Activated CD8-positive, alpha-beta T cell treated with anti-CD3 and anti-CD28 coated beads, Interleukin-2, amount 10 ng/mL, durations not matched to agents 7 days and 5 days (primary cell): Measurements from ENCODE around the gene FXYD2. TPM values are rescaled to one million over a fixed set of nuclear protein-coding genes. Genes with fewer than 3 reads are reported as not detected.
"Not testable (repeated sequence)": the region's sequence is repeated elsewhere in the genome, so short reads cannot be mapped to it uniquely, and the experiment has no call there.

Source experiments
- ATAC-seq: fragments of 150-1000 bp; cut with Tn5 transposase; one replicate; pipeline ENCODE4 v1.10.0; 2021; ENCODE audit warnings: moderate library complexity
- CTCF ChIA-PET: fragments of 350-600 bp; sonication (Branson Sonifier 250); formaldehyde crosslinking; loops from one replicate; lab custom pipeline; 2021; ENCODE audit warnings: antibody characterized with exemption; lab: Charles Lee
- POLR2A ChIA-PET: fragments of 350-600 bp; sonication (Branson Sonifier 250); formaldehyde crosslinking; loops from one replicate; lab custom pipeline; 2021; ENCODE audit warnings: antibody characterized with exemption; lab: Charles Lee
- DNase-seq: peaks from one replicate; pipeline ENCODE4 v3.0.0-alpha.2; 2020
- H3K27ac Mint-ChIP-seq: one replicate; pipeline ENCODE4 v1.8.0; 2021; ENCODE audit warnings: mild to moderate bottlenecking, mixed read lengths
- H3K27me3 Mint-ChIP-seq: one replicate; pipeline ENCODE4 v1.8.0; 2021; ENCODE audit warnings: low read depth, mixed read lengths
- H3K36me3 Mint-ChIP-seq: one replicate; pipeline ENCODE4 v1.8.0; 2021; ENCODE audit warnings: low read depth, mixed read lengths
- H3K4me1 Mint-ChIP-seq: one replicate; pipeline ENCODE4 v1.8.0; 2021; ENCODE audit warnings: low read depth, mixed read lengths
- H3K4me3 Mint-ChIP-seq: one replicate; pipeline ENCODE4 v1.8.0; 2021; ENCODE audit warnings: mild to moderate bottlenecking, mixed read lengths
- H3K9me3 Mint-ChIP-seq: one replicate; pipeline ENCODE4 v1.8.0; 2022; ENCODE audit warnings: mixed read lengths; ENCODE audit not compliant: insufficient read depth
- total RNA-seq, 2 experiments: library from RNA; stranded (reverse); gene quantifications; one replicate each; pipeline ENCODE4 v1.2.3, GENCODE V29; 2021

FXYD2 gene
- total RNA-seq, 2 experiments from 2014 or later = 22.5 to 24.3 TPM

DNA sequence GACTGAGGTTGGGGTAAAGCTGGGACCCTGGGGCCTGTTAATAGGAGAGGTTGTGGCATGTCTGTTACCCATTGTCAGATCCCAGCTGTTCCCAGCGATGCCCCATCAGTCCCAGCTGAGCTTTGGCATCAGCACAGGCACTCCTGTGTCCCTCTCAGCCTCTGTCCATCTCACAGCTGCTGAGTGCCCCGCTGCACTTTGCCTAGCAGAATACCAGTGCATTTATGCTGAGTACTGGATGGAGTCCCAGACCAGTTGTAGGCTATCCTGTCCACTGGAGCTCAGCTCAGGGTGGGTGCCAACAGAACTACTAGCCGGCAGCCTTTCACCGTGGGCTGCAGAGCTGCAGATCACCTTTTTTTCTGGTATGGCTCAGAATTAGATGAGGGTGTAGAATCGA, 42.0 kb upstream of the FXYD2 start:
- CTCF ChIA-PET = interaction anchor here (0.8 kb wide), 1 partner anchor 58 kb away, joined by 3 read pairs; no protein-coding TSS in a partner anchor
- POLR2A ChIA-PET = no interaction called here
- Mint-ChIP-seq H3K36me3 (no peaks in the 10 kb centered on the region), H3K27ac (no peak overlapping the region), H3K27me3 (peaks cover 26% of the 10 kb centered on the region), H3K4me1 (peaks cover 13% of the 10 kb centered on the region), H3K4me3 (no peak overlapping the region), H3K9me3 (no peaks in the 10 kb centered on the region)
- DNase-seq = no peak
- ATAC-seq = no peak

GRCh38 chr11:117865546-117865945, 41.0 kb upstream of the FXYD2 start:
- H3K27ac Mint-ChIP-seq, H3K9me3 Mint-ChIP-seq, DNase-seq, ATAC-seq, POLR2A ChIA-PET, H3K36me3 Mint-ChIP-seq, H3K4me3 Mint-ChIP-seq: not testable (repeated sequence)
- Mint-ChIP-seq H3K4me1 (peaks cover 22% of the 10 kb centered on the region), H3K27me3 (peaks cover 26% of the 10 kb centered on the region)
- CTCF ChIA-PET = interaction anchor here (0.8 to 1.7 kb wide), 2 partner anchors 21 to 57 kb away, joined by 3 to 9 read pairs; no protein-coding TSS in a partner anchor

DNA sequence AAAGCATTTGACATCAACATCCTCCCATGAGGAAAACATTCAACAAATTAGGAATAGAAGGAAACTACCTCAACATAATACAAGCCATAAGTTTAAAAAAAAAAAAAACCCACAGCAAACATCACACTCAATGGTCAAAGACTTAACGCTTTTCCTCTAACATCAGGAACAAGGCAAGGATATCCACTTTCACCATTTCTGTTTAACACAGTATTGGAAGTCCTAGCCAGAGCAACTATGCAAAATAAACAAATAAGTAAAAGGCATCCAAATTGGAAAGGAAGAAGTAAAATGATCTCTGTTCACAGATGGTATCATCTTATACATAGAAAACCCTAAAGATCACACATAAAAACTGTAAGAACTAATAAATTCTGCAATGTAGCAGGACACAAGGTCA, 38.8 kb upstream of the FXYD2 start:
- POLR2A ChIA-PET = no interaction called here
- Mint-ChIP-seq H3K27ac (no peak overlapping the region), H3K4me3 (no peak overlapping the region), H3K36me3 (no peaks in the 10 kb centered on the region), H3K27me3 (peaks cover 26% of the 10 kb centered on the region), H3K4me1 (peaks cover 22% of the 10 kb centered on the region), H3K9me3 (no peaks in the 10 kb centered on the region)
- DNase-seq (no peak), ATAC-seq (no peak)
- CTCF ChIA-PET = interaction anchor here (1.5 to 3.9 kb wide), 2 partner anchors 11 to 84 kb away, joined by 3 to 21 read pairs; no protein-coding TSS in a partner anchor

GRCh38 chr11:117862753-117863152, 38.2 kb upstream of the FXYD2 start:
- no peak for ATAC-seq
- H3K36me3 Mint-ChIP-seq = no peaks in the 10 kb centered on the region
- ChIA-PET POLR2A (no interaction called here), CTCF (interaction anchor here (1.5 to 3.9 kb wide), 2 partner anchors 10 to 84 kb away, joined by 3 to 21 read pairs; no protein-coding TSS in a partner anchor)
- H3K27ac Mint-ChIP-seq = peak overlapping the region; percentile 26
- peaks cover 24% of the 10 kb centered on the region for H3K27me3 Mint-ChIP-seq
- DNase-seq = no peak
- H3K4me3 Mint-ChIP-seq = no peak overlapping the region
- H3K9me3 Mint-ChIP-seq = no peaks in the 10 kb centered on the region
- H3K4me1 Mint-ChIP-seq = peaks cover 22% of the 10 kb centered on the region

DNA sequence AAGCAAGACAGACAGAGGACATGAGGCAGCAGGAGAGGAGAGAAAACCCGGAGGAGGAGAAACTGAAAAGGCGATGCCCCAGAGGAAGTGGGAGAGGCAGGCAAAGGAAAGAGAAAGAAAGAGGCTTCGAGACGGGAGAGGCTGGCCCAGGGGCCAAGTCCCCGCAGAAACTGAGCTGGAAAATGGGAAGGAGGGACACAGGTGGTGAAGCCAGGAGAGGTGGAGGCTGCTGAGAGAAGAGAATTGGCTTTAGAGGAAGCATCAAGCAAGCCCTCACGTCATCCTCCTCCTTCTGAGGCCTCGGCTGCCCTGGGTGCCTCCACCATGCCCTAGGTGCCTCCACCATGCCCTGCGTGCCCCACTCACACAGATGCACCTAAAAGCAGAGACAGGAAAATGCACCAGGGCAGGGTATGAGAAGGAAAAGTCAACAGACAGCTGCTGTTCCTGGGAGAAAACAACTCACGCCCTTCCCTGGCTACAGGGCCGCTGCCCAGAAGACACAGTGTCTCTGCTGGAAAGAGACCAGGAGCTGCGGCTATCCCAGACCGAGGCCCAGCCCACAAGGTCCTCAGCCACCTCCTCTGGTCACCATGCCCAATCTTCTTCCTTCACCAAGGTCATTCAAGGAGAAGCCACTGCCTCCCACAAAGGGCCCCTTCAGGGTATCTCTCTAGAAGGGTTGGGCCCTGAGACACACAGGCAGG, 37.6 kb upstream of the FXYD2 start:
- Mint-ChIP-seq H3K36me3 (no peaks in the 10 kb centered on the region), H3K9me3 (no peaks in the 10 kb centered on the region), H3K27ac (peak overlapping the region; percentile 53), H3K4me3 (no peak overlapping the region), H3K4me1 (peaks cover 22% of the 10 kb centered on the region), H3K27me3 (peaks cover 19% of the 10 kb centered on the region)
- ChIA-PET CTCF (interaction anchor here (1.5 to 3.9 kb wide), 3 partner anchors 10 to 85 kb away, joined by 3 to 21 read pairs (median 9); no protein-coding TSS in a partner anchor), POLR2A (interaction anchor here (0.6 kb wide), 1 partner anchor 1048 kb away, joined by 3 read pairs; no protein-coding TSS in a partner anchor)
- DNase-seq (no peak), ATAC-seq (no peak)

DNA sequence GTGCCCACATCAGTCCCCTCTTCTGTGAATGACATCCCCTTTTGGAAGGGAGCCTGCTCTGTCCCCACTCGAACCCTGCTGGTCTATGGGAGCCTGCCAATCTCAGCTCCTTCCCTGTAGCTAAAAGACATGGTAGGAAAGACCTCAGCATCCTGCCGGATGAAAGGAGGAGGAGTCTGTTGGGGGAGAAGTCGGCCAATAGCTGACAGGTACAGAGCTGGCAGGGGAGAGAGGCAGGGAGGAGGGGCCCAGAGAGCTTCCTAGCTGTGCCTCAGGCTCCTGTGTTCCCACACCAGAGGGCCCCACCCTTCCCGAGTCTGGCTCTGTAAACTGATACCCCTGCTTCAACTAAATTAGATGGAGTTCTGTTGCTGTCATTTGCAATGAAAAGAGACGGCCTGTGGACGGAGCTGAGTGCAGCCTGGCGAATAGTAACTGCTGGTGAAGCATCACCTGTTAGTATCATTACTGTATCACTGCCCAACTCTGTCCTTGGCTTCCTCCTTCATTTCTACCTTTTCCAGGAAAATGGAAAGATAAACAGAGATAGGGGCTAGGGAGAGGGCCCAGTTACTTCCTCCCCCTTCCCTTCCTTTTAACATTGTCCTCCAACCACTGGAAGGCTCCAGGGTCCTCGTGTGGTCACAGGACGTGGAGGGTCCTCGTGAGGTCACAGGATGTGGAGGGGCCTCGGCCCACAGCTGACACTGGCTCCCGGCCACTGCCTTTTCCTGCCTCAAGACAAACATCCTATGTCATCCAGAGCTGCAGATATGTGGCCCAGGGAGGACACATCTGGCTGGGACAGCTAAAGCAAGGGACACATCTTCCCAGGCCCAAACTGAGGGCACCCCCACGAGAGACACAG, 36.8 kb upstream of the FXYD2 start:
- ATAC-seq (no peak), DNase-seq (peak; percentile 16)
- POLR2A ChIA-PET = interaction anchor here (0.6 kb wide), 1 partner anchor 1049 kb away, joined by 3 read pairs; no protein-coding TSS in a partner anchor
- H3K4me3 Mint-ChIP-seq = no peak overlapping the region
- CTCF ChIA-PET = interaction anchor here (0.5 to 3.9 kb wide), 5 partner anchors 11 to 86 kb away, joined by 3 to 21 read pairs (median 4); no protein-coding TSS in a partner anchor
- no peaks in the 10 kb centered on the region for H3K36me3 Mint-ChIP-seq
- H3K9me3 Mint-ChIP-seq = no peaks in the 10 kb centered on the region
- peaks cover 18% of the 10 kb centered on the region for H3K27me3 Mint-ChIP-seq
- H3K27ac Mint-ChIP-seq = peak overlapping the region; percentile 53
- H3K4me1 Mint-ChIP-seq = peaks cover 22% of the 10 kb centered on the region

DNA sequence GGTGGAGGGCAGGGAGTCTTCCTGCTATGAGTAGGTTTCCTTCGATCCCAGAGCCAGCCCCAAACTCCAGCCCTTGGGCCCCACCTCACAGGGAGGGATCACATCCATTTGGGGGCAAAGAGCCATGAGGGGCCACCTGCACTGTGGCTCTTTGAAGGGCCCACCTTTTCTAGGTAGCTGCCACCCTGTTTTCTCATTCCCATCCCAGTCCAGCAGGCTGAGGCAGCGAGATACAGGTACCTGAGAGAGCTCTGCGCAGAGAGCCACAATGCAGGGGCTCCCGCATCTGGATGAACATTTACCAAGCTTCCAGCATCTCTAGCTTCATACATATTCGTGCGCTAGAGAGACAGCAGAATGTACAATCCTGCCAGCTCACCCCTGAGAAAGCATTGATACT, 35.6 kb upstream of the FXYD2 start:
- ATAC-seq = no peak
- no peak for DNase-seq
- H3K4me1 Mint-ChIP-seq = peaks cover 22% of the 10 kb centered on the region
- no peaks in the 10 kb centered on the region for H3K9me3 Mint-ChIP-seq
- H3K27ac Mint-ChIP-seq = no peak overlapping the region
- POLR2A ChIA-PET = no interaction called here
- CTCF ChIA-PET = interaction anchor here (1.4 to 3.9 kb wide), 3 partner anchors 17 to 193 kb away, joined by 4 to 21 read pairs (median 4); no protein-coding TSS in a partner anchor
- no peak overlapping the region for H3K4me3 Mint-ChIP-seq
- H3K36me3 Mint-ChIP-seq = no peaks in the 10 kb centered on the region
- peaks cover 17% of the 10 kb centered on the region for H3K27me3 Mint-ChIP-seq

DNA sequence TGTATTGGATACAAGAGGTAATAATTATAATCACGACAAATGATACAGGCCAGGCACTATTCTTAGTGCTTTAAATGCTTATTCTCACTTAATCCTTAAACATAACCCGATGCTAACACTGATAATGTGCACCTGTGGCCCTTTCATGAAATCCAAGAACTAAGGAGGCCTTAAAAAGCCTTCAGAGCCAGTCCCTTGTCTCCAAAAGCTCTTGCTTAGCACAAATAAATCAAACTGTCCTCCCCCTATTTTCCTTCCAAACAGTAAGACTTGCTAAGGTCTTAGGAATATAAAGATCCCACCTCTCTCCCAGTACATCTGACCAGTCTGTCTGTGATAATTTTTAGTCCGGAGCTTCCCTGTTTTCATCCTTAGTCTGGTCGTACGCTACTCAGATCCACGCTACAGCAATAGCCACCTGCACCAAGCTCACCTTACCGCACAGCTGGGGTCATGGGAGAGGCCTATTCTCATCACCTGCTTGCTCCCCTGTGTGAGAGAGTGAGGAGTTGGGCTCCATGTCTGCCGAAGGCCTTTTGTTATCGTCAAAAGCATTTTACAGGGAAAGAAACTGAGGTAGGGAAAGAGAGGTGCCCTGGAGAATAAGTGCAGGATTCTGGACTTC, 35.1 kb upstream of the FXYD2 start:
- H3K36me3 Mint-ChIP-seq = no peaks in the 10 kb centered on the region
- ChIA-PET POLR2A (no interaction called here), CTCF (interaction anchor here (1.4 to 3.9 kb wide), 3 partner anchors 17 to 193 kb away, joined by 4 to 21 read pairs (median 4); no protein-coding TSS in a partner anchor)
- no peak for ATAC-seq
- no peak overlapping the region for H3K27ac Mint-ChIP-seq
- DNase-seq = peak; percentile 6
- H3K4me1 Mint-ChIP-seq = peaks cover 22% of the 10 kb centered on the region
- peaks cover 17% of the 10 kb centered on the region for H3K27me3 Mint-ChIP-seq
- no peak overlapping the region for H3K4me3 Mint-ChIP-seq
- no peaks in the 10 kb centered on the region for H3K9me3 Mint-ChIP-seq

DNA sequence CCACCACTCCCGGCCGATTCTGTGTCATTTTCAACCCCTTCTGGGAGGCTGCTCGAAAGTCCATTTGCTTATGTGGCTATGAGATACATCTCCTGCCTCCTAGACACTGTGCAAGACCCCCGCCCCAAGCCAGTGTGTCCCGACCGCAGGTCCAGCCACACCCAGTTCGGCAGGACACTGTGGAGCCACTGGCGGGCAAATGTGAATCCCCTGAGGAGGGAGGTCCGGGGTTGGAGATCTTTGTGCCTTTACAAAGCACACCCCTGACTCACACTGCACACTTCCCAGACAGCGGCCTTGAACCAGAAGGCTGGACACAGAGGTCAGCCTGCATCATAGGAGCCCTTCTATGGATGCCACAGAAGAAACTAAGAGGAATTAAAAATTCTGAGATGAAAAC, 34.5 kb upstream of the FXYD2 start:
- no peak overlapping the region for H3K4me3 Mint-ChIP-seq
- H3K9me3 Mint-ChIP-seq = no peaks in the 10 kb centered on the region
- no peaks in the 10 kb centered on the region for H3K36me3 Mint-ChIP-seq
- no peak for ATAC-seq
- peaks cover 22% of the 10 kb centered on the region for H3K4me1 Mint-ChIP-seq
- no peak overlapping the region for H3K27ac Mint-ChIP-seq
- DNase-seq = no peak
- ChIA-PET CTCF (no interaction called here), POLR2A (no interaction called here)
- H3K27me3 Mint-ChIP-seq = peaks cover 16% of the 10 kb centered on the region

DNA sequence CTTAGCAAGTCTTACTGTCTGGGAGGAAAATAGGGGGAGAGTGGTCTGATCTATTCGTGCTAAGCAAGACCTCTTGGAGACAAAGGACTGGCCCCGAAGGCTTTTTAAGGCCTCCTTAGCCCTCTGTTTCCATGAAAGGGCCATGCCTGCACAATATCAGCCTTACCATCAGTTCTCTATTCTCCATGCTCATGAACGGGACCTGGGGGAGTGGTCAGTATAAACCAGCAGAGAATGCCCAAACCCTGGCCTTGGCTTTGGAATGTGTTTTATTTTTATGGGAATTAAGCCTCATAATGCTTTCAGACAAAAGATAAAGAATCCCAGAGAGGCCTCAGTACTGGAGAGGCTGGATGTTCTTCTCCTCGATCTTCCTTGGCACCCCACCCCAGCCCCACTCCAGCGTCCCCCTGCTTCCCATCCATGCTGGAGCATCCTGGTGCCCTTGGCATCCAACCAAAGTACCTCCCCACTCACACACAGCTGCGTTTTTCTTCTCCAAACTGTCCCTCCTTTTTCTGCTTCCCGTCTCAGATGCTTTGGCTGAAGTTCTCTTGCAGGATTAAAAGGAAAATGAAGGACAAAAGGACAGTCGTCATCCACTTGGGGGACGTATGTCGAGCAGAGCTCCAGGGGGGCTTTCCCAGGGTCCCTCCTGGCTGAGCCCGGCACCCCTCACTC, 33.3 kb upstream of the FXYD2 start:
- no peaks in the 10 kb centered on the region for H3K36me3 Mint-ChIP-seq
- ChIA-PET CTCF (no interaction called here), POLR2A (no interaction called here)
- no peak overlapping the region for H3K4me3 Mint-ChIP-seq
- H3K9me3 Mint-ChIP-seq = peaks cover 2% of the 10 kb centered on the region
- ATAC-seq = no peak
- H3K27ac Mint-ChIP-seq = no peak overlapping the region
- DNase-seq = no peak
- peaks cover 22% of the 10 kb centered on the region for H3K4me1 Mint-ChIP-seq
- peaks cover 14% of the 10 kb centered on the region for H3K27me3 Mint-ChIP-seq
